Central memory CD8-positive, alpha-beta T cell (primary cell): ENCODE results near the gene NIPBL.
"Not testable (repeated sequence)": the region's sequence is repeated elsewhere in the genome, so short reads cannot be mapped to it uniquely, and the experiment has no call there.

ENCODE experiments used
- ATAC-seq: fragments of 150-1000 bp; cut with Tn5 transposase; replicated peaks from 2 replicates; pipeline ENCODE4 v1.10.0; 2022; ENCODE audit warnings: mild to moderate bottlenecking, moderate FRiP score, moderate number of reproducible peaks; ENCODE audit not compliant: poor library complexity, severe bottlenecking; ENCODE audit errors: extremely low read depth
- DNase-seq, 2 donors: peaks; one replicate each; pipeline ENCODE4 v3.0.0; 2021; ENCODE audit warnings: low spot score in 2 of 2
- H3K27ac Mint-ChIP-seq: one replicate; pipeline ENCODE4 v1.8.0; 2022; ENCODE audit warnings: low read depth, mild to moderate bottlenecking, moderate library complexity, mixed read lengths
- H3K27me3 Mint-ChIP-seq: one replicate; pipeline ENCODE4 v1.8.0; 2022; ENCODE audit warnings: mixed read lengths
- H3K36me3 Mint-ChIP-seq: one replicate; pipeline ENCODE4 v1.8.0; 2022; ENCODE audit warnings: mild to moderate bottlenecking, moderate library complexity, mixed read lengths; ENCODE audit not compliant: insufficient read depth
- H3K4me1 Mint-ChIP-seq: one replicate; pipeline ENCODE4 v1.8.0; 2022; ENCODE audit warnings: mixed read lengths
- H3K4me3 Mint-ChIP-seq: one replicate; pipeline ENCODE4 v1.8.0; 2022; ENCODE audit warnings: mild to moderate bottlenecking, moderate library complexity, mixed read lengths
- H3K9me3 Mint-ChIP-seq: one replicate; pipeline ENCODE4 v1.8.0; 2022; ENCODE audit warnings: mixed read lengths

NIPBL gene

GRCh38 chr5:37075399-37075950, 198.9 kb downstream of the NIPBL start:
- no peaks in the 10 kb centered on the region for H3K27me3 Mint-ChIP-seq
- no peak overlapping the region for H3K4me3 Mint-ChIP-seq
- H3K4me1 Mint-ChIP-seq: no peaks in the 10 kb centered on the region

GRCh38 chr5:37077146-37077545, 200.6 kb downstream of the NIPBL start:
- ATAC-seq (no peak), DNase-seq (no peak)
- Mint-ChIP-seq H3K4me1 (no peaks in the 10 kb centered on the region), H3K4me3 (no peak overlapping the region), H3K9me3 (no peaks in the 10 kb centered on the region), H3K27me3 (no peaks in the 10 kb centered on the region), H3K36me3 (peaks cover 7% of the 10 kb centered on the region), H3K27ac (no peak overlapping the region)

More at GRCh38 chr5:37075399-37075950, 198.9 kb downstream of the NIPBL start:
- no peak for ATAC-seq
- no peaks in the 10 kb centered on the region for H3K9me3 Mint-ChIP-seq
- H3K36me3 Mint-ChIP-seq: peaks cover 7% of the 10 kb centered on the region
- no peak for DNase-seq
- no peak overlapping the region for H3K27ac Mint-ChIP-seq

- no peaks in the 10 kb centered on the region for H3K4me1 Mint-ChIP-seq
- no peaks in the 10 kb centered on the region for H3K9me3 Mint-ChIP-seq
- H3K4me3 Mint-ChIP-seq: no peak overlapping the region
- H3K27ac Mint-ChIP-seq: no peak overlapping the region
- H3K27me3 Mint-ChIP-seq: no peaks in the 10 kb centered on the region
- no peak for ATAC-seq
- H3K36me3 Mint-ChIP-seq: peaks cover 7% of the 10 kb centered on the region
- no peak for DNase-seq
These were observed 204.1 kb downstream of the NIPBL start for GRCh38 chr5:37080697-37081096.

GRCh38 chr5:37082977-37083376, 206.4 kb downstream of the NIPBL start:
- not testable (repeated sequence) for ATAC-seq, H3K4me3 Mint-ChIP-seq, H3K27ac Mint-ChIP-seq, H3K36me3 Mint-ChIP-seq, DNase-seq, H3K27me3 Mint-ChIP-seq, H3K9me3 Mint-ChIP-seq, H3K4me1 Mint-ChIP-seq

GRCh38 chr5:37086026-37086425, 209.5 kb downstream of the NIPBL start:
- not testable (repeated sequence) for H3K4me1 Mint-ChIP-seq, DNase-seq, H3K27ac Mint-ChIP-seq

GRCh38 chr5:37086466-37087173, 210.1 kb downstream of the NIPBL start:
- H3K9me3 Mint-ChIP-seq: no peaks in the 10 kb centered on the region
- DNase-seq: no peak
- H3K27ac Mint-ChIP-seq: no peak overlapping the region

More at GRCh38 chr5:37086026-37086425, 209.5 kb downstream of the NIPBL start:
- H3K9me3 Mint-ChIP-seq, H3K4me3 Mint-ChIP-seq, ATAC-seq, H3K36me3 Mint-ChIP-seq, H3K27me3 Mint-ChIP-seq: not testable (repeated sequence)

GRCh38 chr5:37088009-37088408, 211.4 kb downstream of the NIPBL start:
- H3K4me1 Mint-ChIP-seq: no peaks in the 10 kb centered on the region
- H3K4me3 Mint-ChIP-seq: no peak overlapping the region
- H3K27ac Mint-ChIP-seq: no peak overlapping the region
- DNase-seq (no peak), ATAC-seq (no peak)
- peaks cover 2% of the 10 kb centered on the region for H3K36me3 Mint-ChIP-seq
- H3K9me3 Mint-ChIP-seq: no peaks in the 10 kb centered on the region
- no peaks in the 10 kb centered on the region for H3K27me3 Mint-ChIP-seq

More at GRCh38 chr5:37086466-37087173, 210.1 kb downstream of the NIPBL start:
- no peaks in the 10 kb centered on the region for H3K27me3 Mint-ChIP-seq
- no peaks in the 10 kb centered on the region for H3K36me3 Mint-ChIP-seq
- ATAC-seq: no peak
- no peak overlapping the region for H3K4me3 Mint-ChIP-seq
- H3K4me1 Mint-ChIP-seq: no peaks in the 10 kb centered on the region

GRCh38 chr5:37090123-37090726, 213.7 kb downstream of the NIPBL start:
- Mint-ChIP-seq H3K4me3 (no peak overlapping the region), H3K27me3 (no peaks in the 10 kb centered on the region), H3K9me3 (no peaks in the 10 kb centered on the region), H3K4me1 (peaks cover 5% of the 10 kb centered on the region), H3K36me3 (peaks cover 2% of the 10 kb centered on the region), H3K27ac (no peak overlapping the region)
- ATAC-seq: no peak
- DNase-seq: no peak

GRCh38 chr5:37090781-37091180, 214.2 kb downstream of the NIPBL start:
- peaks cover 2% of the 10 kb centered on the region for H3K36me3 Mint-ChIP-seq

GRCh38 chr5:37093795-37094194, 217.2 kb downstream of the NIPBL start:
- not testable (repeated sequence) for DNase-seq

More at GRCh38 chr5:37090781-37091180, 214.2 kb downstream of the NIPBL start:
- H3K27ac Mint-ChIP-seq: no peak overlapping the region
- no peaks in the 10 kb centered on the region for H3K9me3 Mint-ChIP-seq
- H3K4me1 Mint-ChIP-seq: peaks cover 5% of the 10 kb centered on the region
- no peaks in the 10 kb centered on the region for H3K27me3 Mint-ChIP-seq
- ATAC-seq (no peak), DNase-seq (no peak)
- no peak overlapping the region for H3K4me3 Mint-ChIP-seq

GRCh38 chr5:37099267-37099666, 222.7 kb downstream of the NIPBL start:
- H3K36me3 Mint-ChIP-seq, H3K27ac Mint-ChIP-seq, H3K4me3 Mint-ChIP-seq, ATAC-seq, H3K27me3 Mint-ChIP-seq, H3K4me1 Mint-ChIP-seq, DNase-seq: not testable (repeated sequence)
- H3K9me3 Mint-ChIP-seq: peaks cover 13% of the 10 kb centered on the region

More at GRCh38 chr5:37093795-37094194, 217.2 kb downstream of the NIPBL start:
- not testable (repeated sequence) for H3K4me1 Mint-ChIP-seq, H3K9me3 Mint-ChIP-seq, H3K4me3 Mint-ChIP-seq, H3K27me3 Mint-ChIP-seq, H3K36me3 Mint-ChIP-seq, ATAC-seq, H3K27ac Mint-ChIP-seq

GRCh38 chr5:37103302-37103701, 226.7 kb downstream of the NIPBL start:
- no peaks in the 10 kb centered on the region for H3K27me3 Mint-ChIP-seq
- peaks cover 10% of the 10 kb centered on the region for H3K9me3 Mint-ChIP-seq
- ATAC-seq (no peak), DNase-seq (no peak)
- H3K4me3 Mint-ChIP-seq: no peak overlapping the region
- H3K4me1 Mint-ChIP-seq: no peaks in the 10 kb centered on the region
- H3K27ac Mint-ChIP-seq: no peak overlapping the region
- H3K36me3 Mint-ChIP-seq: peaks cover 11% of the 10 kb centered on the region

- Mint-ChIP-seq H3K27me3 (no peaks in the 10 kb centered on the region), H3K36me3 (peaks cover 10% of the 10 kb centered on the region), H3K9me3 (no peaks in the 10 kb centered on the region), H3K4me1 (peaks cover 28% of the 10 kb centered on the region), H3K4me3 (no peak overlapping the region), H3K27ac (no peak overlapping the region)
- ATAC-seq (no peak), DNase-seq (no peak)
These were observed 232.8 kb downstream of the NIPBL start for GRCh38 chr5:37109338-37109737.
